ENCODE measurements around the gene STXBP5.

- no peak for TF ChIP-seq POLR2A (IDR thresholded peaks at IDR 0.05; ENCODE audit: low read length)
- no peak for TF ChIP-seq GATA1 (IDR thresholded peaks at IDR 0.05; ENCODE audit: low read depth, low read length)
These were observed 75.2 kb downstream of the STXBP5 start for GRCh38 chr6:147279427-147279826.
